NCI-H524 treated with DMSO at 0.1 percent for 48 hours (cell line): ENCODE measurements around the gene IREB2.

Source experiments
- DNase-seq: peaks from one replicate; lab custom pipeline; 2025; lab: John Stamatoyannopoulos, UW

IREB2 gene

GRCh38 chr15:78550815-78551214, 112.8 kb downstream of the IREB2 start:
- no peak for DNase-seq
